ENCODE results near the gene ADCY3.
"Not testable (repeated sequence)": the region's sequence is repeated elsewhere in the genome, so short reads cannot be mapped to it uniquely, and the experiment has no call there.

GRCh38 chr2:24805811-24806660 is 114.0 kb downstream of the ADCY3 start:
- not testable (repeated sequence) for TF ChIP-seq CTCF (IDR thresholded peaks at IDR 0.05; ENCODE audit: borderline replicate concordance, extremely low read depth, low read length, poor library complexity, severe bottlenecking); EZH2 (IDR thresholded peaks at IDR 0.05; ENCODE audit: borderline replicate concordance, low read depth, low read length, severe bottlenecking)

Data from DND-41 (cell line).